Duodenal mucosa (tissue), 2 donors: ENCODE results near the gene CRADD.

ENCODE experiments used
- H3K27ac ChIP-seq: one replicate; pipeline ENCODE4 v1.7.0; 2013; ENCODE audit warnings: low read depth, low read length
- H3K27me3 ChIP-seq, 2 donors: one replicate each; pipeline ENCODE4 v1.7.0; 2013; ENCODE audit warnings: low read length in 2 of 2, control low read depth in 1 of 2; ENCODE audit not compliant: insufficient read depth in 2 of 2, control insufficient read depth in 1 of 2
- H3K36me3 ChIP-seq, 2 donors: one replicate each; pipeline ENCODE4 v1.7.0; 2013; ENCODE audit warnings: low read length in 2 of 2, control low read depth in 1 of 2; ENCODE audit not compliant: insufficient read depth in 2 of 2, control insufficient read depth in 1 of 2
- H3K4me1 ChIP-seq, 2 donors: one replicate each; pipeline ENCODE4 v1.7.0; 2013; ENCODE audit warnings: low read length in 2 of 2, control low read depth in 1 of 2; ENCODE audit not compliant: insufficient read depth in 2 of 2, control insufficient read depth in 1 of 2
- H3K4me3 ChIP-seq, 2 donors: one replicate each; pipeline ENCODE4 v1.7.0; 2013; ENCODE audit warnings: low read length in 2 of 2, low read depth in 1 of 2
- H3K9ac ChIP-seq, 2 donors: one replicate each; pipeline ENCODE4 v1.7.0; 2013; ENCODE audit warnings: low read length in 2 of 2, low read depth in 1 of 2
- H3K9me3 ChIP-seq, 2 donors: one replicate each; pipeline ENCODE4 v1.7.0; 2013; ENCODE audit warnings: low read length in 2 of 2, control low read depth in 1 of 2; ENCODE audit not compliant: control insufficient read depth in 1 of 2

CRADD gene

DNA sequence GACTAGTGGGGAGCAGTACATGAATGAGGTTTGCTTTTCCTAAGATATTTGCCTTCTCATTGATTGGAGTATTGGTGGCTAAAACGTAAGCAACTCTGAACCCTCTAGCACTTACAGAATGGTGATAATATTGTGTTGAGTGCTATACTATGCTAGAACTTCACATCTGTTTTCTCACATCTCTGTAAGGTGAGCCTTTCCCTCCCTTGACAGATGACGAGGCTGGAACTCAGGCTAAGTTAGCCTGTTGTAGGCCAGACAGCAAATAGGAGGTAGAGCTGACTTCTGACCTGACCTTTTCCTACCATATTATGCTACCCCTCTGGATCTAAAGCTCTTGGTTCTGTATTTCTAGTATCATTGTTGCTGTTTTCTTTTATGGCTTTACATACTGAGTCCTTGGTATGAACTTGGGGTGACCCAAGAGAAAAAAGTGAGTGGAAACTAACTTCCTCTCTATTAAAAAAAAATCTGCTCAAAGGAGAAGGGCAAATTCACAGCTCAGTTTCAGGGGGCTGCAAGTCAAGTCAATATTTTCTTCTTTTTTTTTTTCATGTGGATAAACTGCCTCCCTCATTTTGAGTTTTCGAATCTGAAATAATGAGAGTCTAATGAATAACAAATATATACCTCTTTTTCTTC, 85.9 kb downstream of the CRADD start:
- H3K9ac ChIP-seq: no peak overlapping the region
- H3K27me3 ChIP-seq: no peaks in the 10 kb centered on the region
- H3K9me3 ChIP-seq: no peaks in the 10 kb centered on the region
- H3K4me1 ChIP-seq: peaks cover 14 to 33% of the 10 kb centered on the region in 2 donors
- H3K4me3 ChIP-seq: no peak overlapping the region
- H3K36me3 ChIP-seq: no peaks in the 10 kb centered on the region
- no peak overlapping the region for H3K27ac ChIP-seq

DNA sequence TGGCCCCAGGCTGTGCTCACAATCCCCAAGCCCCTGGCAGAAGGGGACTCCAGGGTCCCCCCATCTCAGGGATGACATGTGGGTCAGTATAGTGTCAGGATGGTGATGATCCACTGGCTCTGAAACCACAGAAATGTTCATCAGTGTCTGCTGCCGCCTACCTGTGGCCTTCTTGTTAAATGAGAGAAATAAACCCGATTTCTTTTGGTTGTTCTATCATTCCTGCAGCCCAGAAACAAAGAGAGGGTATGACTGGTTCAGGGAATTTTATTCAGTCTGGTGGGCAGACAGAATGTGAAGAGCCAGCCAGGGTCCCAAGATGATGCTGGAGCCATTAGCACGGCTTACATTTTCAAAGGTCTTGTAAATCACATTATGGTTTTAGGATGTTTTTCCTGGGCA, 86.6 kb downstream of the CRADD start:
- H3K27me3 ChIP-seq: no peaks in the 10 kb centered on the region
- H3K27ac ChIP-seq: no peak overlapping the region
- no peaks in the 10 kb centered on the region for H3K9me3 ChIP-seq
- H3K4me3 ChIP-seq: no peak overlapping the region
- H3K9ac ChIP-seq: no peak overlapping the region
- H3K36me3 ChIP-seq: no peaks in the 10 kb centered on the region
- H3K4me1 ChIP-seq: peaks cover 13 to 32% of the 10 kb centered on the region in 2 donors

DNA sequence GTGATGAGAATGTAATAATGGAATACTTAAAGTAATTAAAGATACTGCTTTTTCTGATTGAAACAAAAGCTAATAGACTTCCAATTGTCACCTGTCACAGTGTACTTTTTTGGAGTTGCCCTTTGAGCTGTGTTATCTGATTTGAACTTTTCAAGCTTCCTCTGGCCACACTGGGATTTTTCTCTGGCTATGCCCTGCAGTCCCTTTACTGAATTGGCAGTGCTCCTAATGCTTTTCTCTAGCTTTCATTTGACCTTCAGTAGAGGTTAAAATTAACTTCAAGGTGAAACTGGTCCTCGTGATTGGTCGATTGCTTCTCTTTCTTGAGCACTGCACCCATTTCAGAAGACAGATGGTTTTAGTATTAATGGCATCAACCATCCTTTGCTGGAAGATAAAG, 89.2 kb downstream of the CRADD start:
- Histone ChIP-seq H3K27ac (no peak overlapping the region), H3K36me3 (no peaks in the 10 kb centered on the region), H3K27me3 (no peaks in the 10 kb centered on the region), H3K9me3 (no peaks in the 10 kb centered on the region), H3K9ac (no peak overlapping the region), H3K4me3 (no peak overlapping the region), H3K4me1 (peaks cover 0 to 12% of the 10 kb centered on the region in 2 donors)

DNA sequence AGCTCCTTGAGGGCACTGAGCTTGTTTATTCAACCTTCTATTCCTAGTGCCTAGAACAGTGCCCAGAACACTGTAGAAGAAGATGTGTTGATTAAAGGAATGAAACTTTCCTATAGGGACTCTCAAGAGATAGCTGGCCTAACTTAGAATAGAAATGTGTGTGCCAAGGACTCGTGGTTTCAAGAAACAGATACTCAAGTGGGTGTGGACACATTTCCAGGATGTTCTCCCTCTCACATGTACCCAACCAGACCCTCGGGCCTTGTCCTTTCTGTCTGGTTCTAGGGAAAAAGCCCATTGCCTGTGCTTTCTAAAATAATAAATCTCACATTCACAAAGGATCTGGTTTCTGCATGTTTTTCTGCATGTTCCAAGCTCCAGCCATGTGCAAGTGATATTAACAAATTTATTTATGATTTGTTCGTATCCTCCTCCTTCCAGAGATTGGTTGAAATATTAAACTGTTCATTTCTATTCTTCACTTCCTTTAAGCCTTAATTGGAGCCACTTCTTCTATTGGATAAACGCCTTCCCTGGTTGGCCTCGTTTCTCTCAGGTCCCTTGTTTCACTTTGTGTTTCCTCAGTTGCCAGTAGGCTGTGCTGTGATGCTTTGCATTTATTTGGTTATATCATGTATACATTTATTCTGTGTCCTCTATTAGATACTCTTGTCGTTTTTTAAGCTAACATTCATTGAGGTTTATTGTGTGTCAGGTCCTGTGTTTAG, 89.8 kb downstream of the CRADD start:
- Histone ChIP-seq H3K4me3 (no peak overlapping the region), H3K4me1 (peaks cover 0 to 12% of the 10 kb centered on the region in 2 donors), H3K36me3 (no peaks in the 10 kb centered on the region), H3K27me3 (no peaks in the 10 kb centered on the region), H3K9me3 (no peaks in the 10 kb centered on the region), H3K27ac (no peak overlapping the region), H3K9ac (no peak overlapping the region)

DNA sequence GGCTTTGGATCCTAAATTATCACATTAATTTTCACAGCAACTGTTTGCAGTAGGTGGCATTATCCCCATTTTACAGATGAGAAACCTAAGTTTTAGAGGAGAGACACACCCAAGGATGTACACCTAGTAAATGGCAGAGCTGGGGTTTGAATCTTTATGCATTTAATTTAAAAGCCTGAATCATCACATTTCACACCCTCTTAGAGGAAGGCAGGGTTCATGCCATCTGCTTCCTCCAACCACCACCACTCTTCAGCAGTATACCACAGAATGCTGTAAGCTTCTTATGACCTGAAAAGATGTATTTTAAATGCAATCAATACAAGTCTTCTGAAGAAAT, 90.3 kb downstream of the CRADD start:
- no peaks in the 10 kb centered on the region for H3K9me3 ChIP-seq
- H3K27ac ChIP-seq: no peak overlapping the region
- no peak overlapping the region for H3K4me3 ChIP-seq
- no peaks in the 10 kb centered on the region for H3K36me3 ChIP-seq
- H3K4me1 ChIP-seq: peaks cover 0 to 12% of the 10 kb centered on the region in 2 donors
- no peak overlapping the region for H3K9ac ChIP-seq
- H3K27me3 ChIP-seq: no peaks in the 10 kb centered on the region

DNA sequence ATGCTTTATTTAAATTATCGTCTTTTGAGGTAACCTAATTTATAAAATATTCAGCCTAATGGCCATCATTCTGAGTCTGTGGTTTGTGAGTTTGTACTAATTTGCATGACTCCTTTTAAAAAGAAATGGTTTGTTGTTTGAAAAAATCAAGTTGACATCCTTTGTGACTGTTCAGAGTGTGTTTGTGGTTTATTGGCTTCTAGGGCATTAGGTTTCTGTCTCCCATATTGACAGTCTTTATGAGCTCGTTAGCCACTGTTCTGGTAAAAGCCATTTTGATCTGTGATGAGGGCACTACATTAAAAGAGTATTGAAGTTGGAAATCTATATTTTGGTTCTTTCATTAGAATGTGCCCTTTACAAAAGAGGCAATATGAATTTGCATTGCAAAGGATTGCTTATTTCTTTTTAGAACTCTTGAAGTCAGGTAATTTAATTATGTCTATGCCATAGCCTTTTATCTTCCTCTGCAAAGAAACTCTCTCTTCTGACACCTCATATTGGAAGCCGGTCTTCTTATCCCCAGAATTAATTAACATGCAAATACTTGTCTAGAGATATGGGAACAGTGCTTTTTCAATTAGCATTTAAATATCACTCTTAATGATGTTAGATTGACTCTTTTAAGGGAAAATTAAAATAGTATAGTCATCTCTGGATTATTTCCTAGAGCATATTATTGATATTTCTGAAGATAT, 95.0 kb downstream of the CRADD start:
- no peak overlapping the region for H3K9ac ChIP-seq
- no peaks in the 10 kb centered on the region for H3K9me3 ChIP-seq
- no peaks in the 10 kb centered on the region for H3K36me3 ChIP-seq
- no peak overlapping the region for H3K27ac ChIP-seq
- H3K4me3 ChIP-seq: no peak overlapping the region
- no peaks in the 10 kb centered on the region for H3K27me3 ChIP-seq
- no peaks in the 10 kb centered on the region for H3K4me1 ChIP-seq

DNA sequence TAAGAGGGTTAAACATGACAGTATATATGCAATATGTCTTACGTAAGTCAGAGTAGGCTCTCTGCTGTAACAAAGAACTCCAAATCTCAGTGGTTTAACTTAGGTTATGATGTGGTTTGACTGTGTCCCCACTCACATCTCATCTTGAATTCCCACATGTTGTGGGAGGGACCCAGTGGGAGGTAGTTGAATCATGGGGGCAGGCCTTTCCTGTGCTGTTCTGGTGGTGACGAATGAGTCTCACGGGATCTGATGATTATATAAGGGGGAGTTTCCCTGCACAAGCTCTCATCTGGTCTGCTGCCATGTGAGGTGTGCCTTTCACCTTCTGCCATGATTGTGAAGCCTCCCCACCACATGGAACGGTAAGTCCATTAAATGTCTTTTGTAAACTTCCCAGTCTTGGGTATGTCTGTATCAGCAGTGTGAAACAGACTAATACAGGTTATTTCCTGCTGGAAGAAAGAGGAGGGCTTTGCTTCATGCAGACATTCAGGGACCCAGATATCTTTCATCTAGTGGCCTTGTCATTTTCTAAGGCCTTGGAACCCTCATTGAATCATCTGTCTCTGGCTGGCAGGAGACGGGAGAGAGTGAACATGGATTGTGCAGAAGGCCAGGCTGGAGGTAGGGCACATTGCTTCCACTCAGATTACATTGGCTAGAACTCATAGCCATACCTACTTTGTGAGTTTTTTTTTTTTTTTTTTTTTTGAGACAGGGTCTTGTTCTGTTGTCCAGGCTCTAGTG, 96.1 kb downstream of the CRADD start:
- H3K27ac ChIP-seq: no peak overlapping the region
- H3K9me3 ChIP-seq: no peaks in the 10 kb centered on the region
- H3K4me3 ChIP-seq: no peak overlapping the region
- H3K9ac ChIP-seq: no peak overlapping the region
- no peaks in the 10 kb centered on the region for H3K27me3 ChIP-seq
- H3K4me1 ChIP-seq: peaks cover 4% of the 10 kb centered on the region in 2 donors
- H3K36me3 ChIP-seq: no peaks in the 10 kb centered on the region

DNA sequence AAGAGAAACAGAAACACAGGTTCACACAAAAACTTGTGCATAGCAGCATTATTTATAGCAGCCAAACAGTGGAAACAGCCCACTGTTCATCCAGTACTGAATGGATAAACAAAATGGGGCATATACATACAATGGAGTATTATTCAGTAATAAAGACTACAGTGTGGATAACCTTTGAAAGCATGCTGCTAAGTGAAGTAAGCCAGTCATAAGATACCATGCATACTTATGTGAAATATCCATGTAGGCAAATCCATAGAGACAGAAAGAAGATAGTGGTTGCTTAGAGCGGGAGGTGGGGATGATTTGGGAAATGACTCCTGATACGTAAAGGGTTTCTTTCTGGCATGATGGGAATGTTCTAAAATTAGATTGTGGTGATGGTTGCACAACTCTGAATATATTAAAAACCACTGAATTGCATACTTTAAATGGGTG, 99.4 kb downstream of the CRADD start:
- no peaks in the 10 kb centered on the region for H3K27me3 ChIP-seq
- H3K9ac ChIP-seq: no peak overlapping the region
- no peaks in the 10 kb centered on the region for H3K9me3 ChIP-seq
- H3K27ac ChIP-seq: no peak overlapping the region
- peaks cover 4% of the 10 kb centered on the region in 2 donors for H3K4me1 ChIP-seq
- H3K36me3 ChIP-seq: no peaks in the 10 kb centered on the region
- no peak overlapping the region for H3K4me3 ChIP-seq

DNA sequence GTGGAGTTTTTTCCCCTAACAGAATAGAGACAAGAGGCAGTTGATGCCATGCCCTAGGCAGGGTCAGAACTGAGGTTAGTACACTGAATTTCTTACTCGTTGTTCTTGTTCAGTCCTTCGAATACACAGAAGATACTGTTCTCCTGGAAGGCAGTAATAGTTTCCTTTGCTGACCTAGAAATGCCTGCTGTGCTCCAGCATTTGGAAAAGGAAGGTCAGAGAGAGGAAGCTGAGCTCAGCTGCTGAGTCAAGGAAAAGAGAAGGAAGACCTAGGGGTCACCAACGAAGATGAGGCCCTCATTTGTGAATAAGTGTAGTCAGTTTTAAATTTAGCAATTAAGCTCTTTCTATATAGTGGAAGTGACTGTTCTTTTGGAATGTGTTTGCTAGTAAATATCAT, 100.1 kb downstream of the CRADD start:
- H3K36me3 ChIP-seq: no peaks in the 10 kb centered on the region
- no peak overlapping the region for H3K9ac ChIP-seq
- H3K27ac ChIP-seq: peak overlapping the region; percentile 28
- H3K4me3 ChIP-seq: no peak overlapping the region
- peaks cover 4% of the 10 kb centered on the region in 2 donors for H3K4me1 ChIP-seq
- H3K9me3 ChIP-seq: no peaks in the 10 kb centered on the region
- no peaks in the 10 kb centered on the region for H3K27me3 ChIP-seq

DNA sequence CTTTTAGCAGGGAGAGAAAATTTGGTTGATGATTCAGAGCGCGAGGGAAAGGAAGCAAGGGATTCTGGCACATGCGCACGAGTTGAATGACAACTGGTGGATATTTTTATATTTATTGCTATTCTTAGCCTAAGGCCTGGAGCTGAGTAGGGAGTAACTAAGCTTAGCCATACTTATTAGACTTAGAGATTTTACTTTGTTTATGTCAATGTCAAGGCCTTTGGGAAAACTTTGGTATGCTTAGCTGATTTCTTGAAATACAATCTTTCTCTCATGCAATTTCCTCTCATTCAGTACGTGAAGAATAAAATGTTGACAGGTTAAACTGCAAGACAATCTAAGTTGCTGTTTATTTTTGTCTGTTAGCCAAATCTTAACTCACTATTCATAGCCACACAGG, 101.1 kb downstream of the CRADD start:
- H3K9ac ChIP-seq: no peak overlapping the region
- H3K9me3 ChIP-seq: no peaks in the 10 kb centered on the region
- H3K4me3 ChIP-seq: no peak overlapping the region
- H3K27ac ChIP-seq: peak overlapping the region; percentile 59
- H3K27me3 ChIP-seq: no peaks in the 10 kb centered on the region
- peaks cover 4% of the 10 kb centered on the region in 2 donors for H3K4me1 ChIP-seq
- no peaks in the 10 kb centered on the region for H3K36me3 ChIP-seq
